ENCODE data around the gene CRIP1. TPM values are rescaled to one million over a fixed set of nuclear protein-coding genes. Genes with fewer than 3 reads are reported as not detected.

The CRIP1 gene
- total RNA-seq, 1 experiment from 2014 or later: 6.9 TPM

GRCh38 chr14:105527381-105527825 lies 40.7 kb downstream of the CRIP1 start:
- Histone ChIP-seq H4K8ac (replicated peaks; ENCODE audit: insufficient read length, low read depth, low read length) (no peak overlapping the region), H2AK5ac (ENCODE audit: insufficient read length, low read length) (no peak overlapping the region), H2BK12ac (ENCODE audit: insufficient read length, low read depth, low read length) (no peak overlapping the region), H3K14ac (ENCODE audit: insufficient read depth, low read length) (no peak overlapping the region), H4K5ac (ENCODE audit: insufficient read length, low read depth, low read length) (no peak overlapping the region), H3K79me2 (ENCODE audit: insufficient read depth, low read length) (no peaks in the 10 kb centered on the region), H3K79me1 (ENCODE audit: insufficient read depth, low read depth, low read length, poor library complexity, severe bottlenecking) (no peaks in the 10 kb centered on the region), H3K9me3 (ENCODE audit: control insufficient read depth, low read depth, low read length) (no peaks in the 10 kb centered on the region), H3K18ac (ENCODE audit: insufficient read length, low read depth, low read length) (no peak overlapping the region), H3K27me3 (ENCODE audit: insufficient read depth, low read length) (peaks cover 16% of the 10 kb centered on the region; the same call in 1 of the 2 replicates), H3K27ac (ENCODE audit: insufficient read length, low read depth, low read length) (no peak overlapping the region), H2BK5ac (ENCODE audit: insufficient read length, low read length) (no peak overlapping the region), H3K4me2 (ENCODE audit: insufficient read depth, insufficient read length, low read length) (peak overlapping the region; percentile 21), H3K23ac (ENCODE audit: insufficient read length, low read depth, low read length) (no peak overlapping the region), H3K56ac (ENCODE audit: insufficient read length, low read depth, low read length) (no peak overlapping the region), H3K23me2 (ENCODE audit: insufficient read length, low read depth, low read length, poor library complexity, severe bottlenecking) (peaks cover 7% of the 10 kb centered on the region), H4K20me1 (ENCODE audit: control insufficient read depth, insufficient read depth, insufficient read length) (no peaks in the 10 kb centered on the region), H2BK15ac (ENCODE audit: low read depth, low read length) (no peak overlapping the region), H3T11ph (ENCODE audit: low read length) (no peak overlapping the region), H2AFZ (ENCODE audit: low read length) (no peak overlapping the region), H3K9ac (ENCODE audit: extremely low read depth, insufficient read length, low read length) (no peak overlapping the region), H2BK120ac (ENCODE audit: low read depth, low read length, poor library complexity, severe bottlenecking) (no peak overlapping the region), H3K4me1 (ENCODE audit: insufficient read depth, low read length) (no peaks in the 10 kb centered on the region; the same call in 1 of the 2 replicates), H4K91ac (ENCODE audit: insufficient read length, low read depth, low read length) (no peak overlapping the region), H2BK20ac (ENCODE audit: low read depth, low read length, poor library complexity, severe bottlenecking) (no peak overlapping the region), H3K4ac (ENCODE audit: low read depth, low read length) (no peak overlapping the region)
- Mint-ChIP-seq H3K36me3 (ENCODE audit: insufficient read depth in 1 of 3, low read depth in 3 of 3) (no peaks in the 10 kb centered on the region), H3K27ac (no peak overlapping the region), H3K27me3 (ENCODE audit: low read depth) (peaks cover 60% of the 10 kb centered on the region), H3K4me3 (peak overlapping the region in 1 of 2 experiments; percentile 62; a peak in 2 of 5 replicates), H3K9me3 (peaks cover 0 to 14% of the 10 kb centered on the region in 2 experiments; a peak in 2 of 5 replicates), H3K4me1 (no peaks in the 10 kb centered on the region)
- DNase-seq: no peak
- no CpG with 5 or more reads among the region's 23 CpGs for WGBS (ENCODE audit: extremely low coverage, insufficient read length, low lambda C conversion rate)
- TF ChIP-seq, protein P1, sequence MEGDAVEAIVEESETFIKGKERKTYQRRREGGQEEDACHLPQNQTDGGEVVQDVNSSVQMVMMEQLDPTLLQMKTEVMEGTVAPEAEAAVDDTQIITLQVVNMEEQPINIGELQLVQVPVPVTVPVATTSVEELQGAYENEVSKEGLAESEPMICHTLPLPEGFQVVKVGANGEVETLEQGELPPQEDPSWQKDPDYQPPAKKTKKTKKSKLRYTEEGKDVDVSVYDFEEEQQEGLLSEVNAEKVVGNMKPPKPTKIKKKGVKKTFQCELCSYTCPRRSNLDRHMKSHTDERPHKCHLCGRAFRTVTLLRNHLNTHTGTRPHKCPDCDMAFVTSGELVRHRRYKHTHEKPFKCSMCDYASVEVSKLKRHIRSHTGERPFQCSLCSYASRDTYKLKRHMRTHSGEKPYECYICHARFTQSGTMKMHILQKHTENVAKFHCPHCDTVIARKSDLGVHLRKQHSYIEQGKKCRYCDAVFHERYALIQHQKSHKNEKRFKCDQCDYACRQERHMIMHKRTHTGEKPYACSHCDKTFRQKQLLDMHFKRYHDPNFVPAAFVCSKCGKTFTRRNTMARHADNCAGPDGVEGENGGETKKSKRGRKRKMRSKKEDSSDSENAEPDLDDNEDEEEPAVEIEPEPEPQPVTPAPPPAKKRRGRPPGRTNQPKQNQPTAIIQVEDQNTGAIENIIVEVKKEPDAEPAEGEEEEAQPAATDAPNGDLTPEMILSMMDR (conservative IDR thresholded peaks at IDR 0.05): no peak
